ENCODE results near the gene GTF2H1. TPM values are rescaled to one million over a fixed set of nuclear protein-coding genes. Genes with fewer than 3 reads are reported as not detected.

The GTF2H1 gene
- total and polyA plus RNA-seq, 2 donors from 2014 or later = 21.4 to 43.2 TPM

GRCh38 chr11:18313965-18314763 lies 8.2 kb upstream of the GTF2H1 start:
- DNase-seq = no peak
- H3K9ac ChIP-seq (ENCODE audit: low read length in 3 of 3) = no peak overlapping the region
- no peak for TF ChIP-seq CTCF (IDR thresholded peaks at IDR 0.05; ENCODE audit: borderline replicate concordance, extremely low read depth, insufficient read depth)
- H3K27ac ChIP-seq (ENCODE audit: low read depth in 2 of 2, low read length in 2 of 2) = no peak overlapping the region
- intact Hi-C loops (cut with DNase I) = no loop called here
- no peaks in the 10 kb centered on the region for H3K9me3 ChIP-seq (ENCODE audit: control insufficient read depth in 2 of 3, insufficient read depth in 1 of 3, low read length in 3 of 3)
- H3K4me3 ChIP-seq (ENCODE audit: low read length in 3 of 3) = no peak overlapping the region
- H3K27me3 ChIP-seq (ENCODE audit: control insufficient read depth, insufficient read depth, low read length) = no peaks in the 10 kb centered on the region
- no peak for FAIRE-seq
- H3K36me3 ChIP-seq (ENCODE audit: control insufficient read depth in 2 of 3, insufficient read depth in 3 of 3, low read length in 3 of 3) = peaks cover 4 to 15% (median 10%) of the 10 kb centered on the region in 3 donors
- H3K4me1 ChIP-seq (ENCODE audit: control insufficient read depth in 2 of 3, insufficient read depth in 2 of 3, low read depth in 1 of 3, low read length in 3 of 3) = peaks cover 0 to 8% (median 3%) of the 10 kb centered on the region in 3 donors

- no peak for FAIRE-seq
- Histone ChIP-seq H3K9ac (ENCODE audit: low read length in 3 of 3) (no peak overlapping the region), H3K27ac (ENCODE audit: low read depth in 2 of 2, low read length in 2 of 2) (no peak overlapping the region), H3K36me3 (ENCODE audit: control insufficient read depth in 2 of 3, insufficient read depth in 3 of 3, low read length in 3 of 3) (peaks cover 4 to 9% (median 7%) of the 10 kb centered on the region in 3 donors), H3K27me3 (ENCODE audit: control insufficient read depth, insufficient read depth, low read length) (no peaks in the 10 kb centered on the region), H3K4me3 (ENCODE audit: low read length in 3 of 3) (no peak overlapping the region), H3K4me1 (ENCODE audit: control insufficient read depth in 2 of 3, insufficient read depth in 2 of 3, low read depth in 1 of 3, low read length in 3 of 3) (peaks cover 0 to 8% (median 3%) of the 10 kb centered on the region in 3 donors), H3K9me3 (ENCODE audit: control insufficient read depth in 2 of 3, insufficient read depth in 1 of 3, low read length in 3 of 3) (no peaks in the 10 kb centered on the region)
- intact Hi-C loops (cut with DNase I) = no loop called here
- no peak for TF ChIP-seq CTCF (IDR thresholded peaks at IDR 0.05; ENCODE audit: borderline replicate concordance, extremely low read depth, insufficient read depth)
- DNase-seq = no peak
Measured at GRCh38 chr11:18314784-18315523, 7.4 kb upstream of the GTF2H1 start.

GRCh38 chr11:18315893-18316292 lies 6.5 kb upstream of the GTF2H1 start:
- no peak overlapping the region for H3K27ac ChIP-seq (ENCODE audit: low read depth in 2 of 2, low read length in 2 of 2)
- no peak overlapping the region for H3K4me3 ChIP-seq (ENCODE audit: low read length in 3 of 3)
- H3K27me3 ChIP-seq (ENCODE audit: control insufficient read depth, insufficient read depth, low read length) = no peaks in the 10 kb centered on the region
- TF ChIP-seq CTCF (IDR thresholded peaks at IDR 0.05; ENCODE audit: borderline replicate concordance, extremely low read depth, insufficient read depth) = no peak
- intact Hi-C loops (cut with DNase I) = no loop called here
- H3K36me3 ChIP-seq (ENCODE audit: control insufficient read depth in 2 of 3, insufficient read depth in 3 of 3, low read length in 3 of 3) = peaks cover 0 to 3% (median 0%) of the 10 kb centered on the region in 3 donors
- DNase-seq = no peak
- no peaks in the 10 kb centered on the region for H3K9me3 ChIP-seq (ENCODE audit: control insufficient read depth in 2 of 3, insufficient read depth in 1 of 3, low read length in 3 of 3)
- H3K9ac ChIP-seq (ENCODE audit: low read length in 3 of 3) = no peak overlapping the region
- peaks cover 0 to 8% (median 3%) of the 10 kb centered on the region in 3 donors for H3K4me1 ChIP-seq (ENCODE audit: control insufficient read depth in 2 of 3, insufficient read depth in 2 of 3, low read depth in 1 of 3, low read length in 3 of 3)
- FAIRE-seq = no peak

Data from kidney (tissue), 14 donors.